Hepatocyte (in vitro differentiated cells): ENCODE results near the gene SERTAD1. TPM values are rescaled to one million over a fixed set of nuclear protein-coding genes. Genes with fewer than 3 reads are reported as not detected.
A peak's percentile ranks its signal among the peaks of the same experiment; 100 is the strongest.
"Not testable (repeated sequence)": the region's sequence is repeated elsewhere in the genome, so short reads cannot be mapped to it uniquely, and the experiment has no call there.

Source experiments
- DNase-seq: peaks from one replicate; pipeline ENCODE4 v3.0.0-alpha.2; 2016; ENCODE audit warnings: low spot score
- H2AFZ ChIP-seq: fragments of 200-600 bp; sonication (generic); 2 replicates; pipeline ENCODE4 v1.6.0; 2016; ENCODE audit warnings: antibody characterized with exemption, mild to moderate bottlenecking
- H3K27ac ChIP-seq: fragments of 200-600 bp; sonication (generic); 2 replicates; pipeline ENCODE4 v1.5.1; 2016; ENCODE audit warnings: mild to moderate bottlenecking
- H3K27me3 ChIP-seq: fragments of 200-600 bp; sonication (generic); 2 replicates; pipeline ENCODE4 v1.6.1; 2016
- H3K36me3 ChIP-seq: fragments of 200-600 bp; sonication (generic); replicated peaks from 2 replicates; pipeline ENCODE4 v1.5.1; 2016; ENCODE audit warnings: low read depth; ENCODE audit not compliant: insufficient read depth
- H3K4me1 ChIP-seq: fragments of 200-600 bp; sonication (generic); 2 replicates; pipeline ENCODE4 v1.5.1; 2016; ENCODE audit warnings: mild to moderate bottlenecking, moderate library complexity; ENCODE audit not compliant: insufficient read depth
- H3K4me2 ChIP-seq: fragments of 200-600 bp; sonication (generic); 2 replicates; pipeline ENCODE4 v1.6.0; 2016
- H3K4me3 ChIP-seq: fragments of 200-600 bp; sonication (generic); 2 replicates; pipeline ENCODE4 v1.5.1; 2016; ENCODE audit warnings: mild to moderate bottlenecking
- H3K79me2 ChIP-seq: fragments of 200-600 bp; sonication (generic); 2 replicates; pipeline ENCODE4 v1.6.0; 2017; ENCODE audit warnings: mild to moderate bottlenecking
- H3K9me2 ChIP-seq: fragments of 200-600 bp; sonication (generic); replicated peaks from 2 replicates; pipeline ENCODE4 v1.6.0; 2017; ENCODE audit warnings: mild to moderate bottlenecking; ENCODE audit not compliant: insufficient read depth
- H3K9me3 ChIP-seq: fragments of 200-600 bp; sonication (generic); 2 replicates; pipeline ENCODE4 v1.5.1; 2016; ENCODE audit warnings: low read depth, mild to moderate bottlenecking
- H4K20me1 ChIP-seq: fragments of 200-600 bp; sonication (generic); 2 replicates; pipeline ENCODE4 v1.6.0; 2016; ENCODE audit warnings: mild to moderate bottlenecking; ENCODE audit not compliant: insufficient read depth, poor library complexity, severe bottlenecking
- CTCF ChIP-seq: fragments of 200-600 bp; sonication (generic); IDR thresholded peaks from 2 replicates; pipeline ENCODE4 v1.5.1; 2016; ENCODE audit warnings: antibody characterized with exemption, mild to moderate bottlenecking; ENCODE audit not compliant: poor library complexity
- EZH2 ChIP-seq: fragments of 200-600 bp; sonication (generic); IDR thresholded peaks from 2 replicates; pipeline ENCODE4 v1.6.1; 2016; ENCODE audit warnings: antibody characterized with exemption, mild to moderate bottlenecking, borderline replicate concordance
- EZH2phosphoT487 ChIP-seq: fragments of 200-600 bp; sonication (generic); IDR thresholded peaks from one replicate; pipeline ENCODE4 v1.6.1; 2018; ENCODE audit warnings: antibody characterized with exemption, mild to moderate bottlenecking, low read depth, moderate library complexity; ENCODE audit not compliant: unreplicated experiment, severe bottlenecking
- WGBS: methylation state at CpG from one replicate; pipeline ENCODE4 v1.1.6; 2016; ENCODE audit warnings: low lambda C conversion rate; ENCODE audit errors: missing lambda C conversion rate; 5-methylcytosine and 5-hydroxymethylcytosine counted together
- polyA plus RNA-seq: library from polyadenylated mRNA; unstranded; fragments of >200 nt; fragmentation: Nextera tagmentation; extraction: Ambion mirVana; gene quantifications from 2 replicates; pipeline ENCODE4 v1.2.1, GENCODE V29; 2016
- total RNA-seq: library from RNA; depleted of rRNA; stranded (reverse); fragments of >200 nt; gene quantifications from 2 replicates; pipeline ENCODE4 v1.2.3, GENCODE V29; 2014

Gene SERTAD1
- total and polyA plus RNA-seq, 2 experiments from 2014 or later, result 17.1 to 17.9 TPM

GRCh38 chr19:40433391-40434216, 7.8 kb upstream of the SERTAD1 start:
- H3K9me2 ChIP-seq, result no peaks in the 10 kb centered on the region
- peak overlapping the region; percentile 76 for H3K4me2 ChIP-seq
- TF ChIP-seq EZH2 (no peak), CTCF (no peak), EZH2phosphoT487 (no peak)
- no peaks in the 10 kb centered on the region for H4K20me1 ChIP-seq
- H2AFZ ChIP-seq, result peak overlapping the region; percentile 52
- H3K4me3 ChIP-seq, result peak overlapping the region; percentile 31
- peaks cover 19% of the 10 kb centered on the region for H3K4me1 ChIP-seq
- DNase-seq, result peak; percentile 96
- no peaks in the 10 kb centered on the region for H3K9me3 ChIP-seq
- H3K36me3 ChIP-seq, result no peaks in the 10 kb centered on the region
- peaks cover 14% of the 10 kb centered on the region for H3K79me2 ChIP-seq
- no peaks in the 10 kb centered on the region for H3K27me3 ChIP-seq
- peak overlapping the region; percentile 97 for H3K27ac ChIP-seq
- 3% methylated on average over 22 of the region's 50 CpGs for WGBS

- WGBS, result 65% methylated on average over 7 of the region's 7 CpGs
- Histone ChIP-seq H2AFZ (peak overlapping the region; percentile 52), H3K79me2 (peaks cover 14% of the 10 kb centered on the region), H3K27ac (peak overlapping the region; percentile 97), H3K4me2 (peak overlapping the region; percentile 76), H3K4me1 (peaks cover 19% of the 10 kb centered on the region)
- H4K20me1 ChIP-seq, H3K36me3 ChIP-seq, H3K9me2 ChIP-seq, H3K9me3 ChIP-seq, DNase-seq, H3K4me3 ChIP-seq, H3K27me3 ChIP-seq: not testable (repeated sequence)
Observed at GRCh38 chr19:40432760-40433159, 7.0 kb upstream of the SERTAD1 start.

- WGBS, result 99% methylated on average over 3 of the region's 3 CpGs
- Histone ChIP-seq H3K9me3 (no peaks in the 10 kb centered on the region), H3K4me2 (no peak overlapping the region), H3K79me2 (peaks cover 14% of the 10 kb centered on the region), H3K36me3 (no peaks in the 10 kb centered on the region), H3K9me2 (no peaks in the 10 kb centered on the region), H3K4me1 (peaks cover 19% of the 10 kb centered on the region), H2AFZ (no peak overlapping the region), H4K20me1 (no peaks in the 10 kb centered on the region), H3K27me3 (no peaks in the 10 kb centered on the region), H3K4me3 (no peak overlapping the region), H3K27ac (peak overlapping the region; percentile 97)
- no peak for TF ChIP-seq EZH2phosphoT487
- TF ChIP-seq EZH2, result no peak
- no peak for TF ChIP-seq CTCF
- no peak for DNase-seq
Observed at GRCh38 chr19:40431698-40432097, 5.9 kb upstream of the SERTAD1 start.

- H3K27me3 ChIP-seq, H3K27ac ChIP-seq, H2AFZ ChIP-seq, H3K4me2 ChIP-seq, DNase-seq, H4K20me1 ChIP-seq, H3K9me3 ChIP-seq, H3K4me3 ChIP-seq, H3K9me2 ChIP-seq, H3K36me3 ChIP-seq: not testable (repeated sequence)
- H3K4me1 ChIP-seq, result peaks cover 19% of the 10 kb centered on the region
- peaks cover 14% of the 10 kb centered on the region for H3K79me2 ChIP-seq
- 97% methylated on average over 10 of the region's 10 CpGs for WGBS
Observed at GRCh38 chr19:40430242-40430641, 4.5 kb upstream of the SERTAD1 start.

GRCh38 chr19:40428197-40428596, 2.4 kb upstream of the SERTAD1 start:
- not testable (repeated sequence) for H3K9me3 ChIP-seq, H3K4me2 ChIP-seq, H2AFZ ChIP-seq, H4K20me1 ChIP-seq, H3K9me2 ChIP-seq, H3K27ac ChIP-seq, H3K36me3 ChIP-seq, DNase-seq, H3K27me3 ChIP-seq, H3K4me3 ChIP-seq
- Histone ChIP-seq H3K79me2 (peaks cover 33% of the 10 kb centered on the region), H3K4me1 (peaks cover 15% of the 10 kb centered on the region)
- WGBS, result 98% methylated on average over 7 of the region's 7 CpGs
